ENCODE measurements around the gene ATXN1. TPM values are rescaled to one million over a fixed set of nuclear protein-coding genes. Genes with fewer than 3 reads are reported as not detected.

Gene ATXN1
- total RNA-seq, 4 donors from 2014 or later, result 16.3 to 52.2 (median 25.7) TPM

DNA sequence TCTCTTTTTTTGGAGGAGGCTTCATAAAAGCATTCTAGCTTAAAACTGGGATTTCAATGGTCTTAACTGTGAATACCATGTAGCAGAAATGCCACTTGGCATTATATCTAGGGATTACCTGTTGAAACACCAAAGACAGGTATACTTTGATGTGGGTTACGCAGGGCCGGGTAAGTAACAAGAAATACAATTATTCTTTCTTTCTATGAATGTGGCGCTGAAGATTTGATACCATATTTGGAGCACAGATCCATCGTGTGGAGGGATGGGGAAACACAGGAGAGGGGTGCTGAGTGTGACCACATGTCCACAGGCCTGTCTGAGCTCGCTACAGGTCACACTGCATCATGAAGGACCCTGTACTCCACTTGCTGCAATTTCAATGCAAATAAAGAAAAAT is 265.1 kb downstream of the ATXN1 start:
- intact Hi-C loops (cut with DNase I; ENCODE audit: low total_unique reads), result no loop called here
- H3K4me3 ChIP-seq (ENCODE audit: low read depth, poor library complexity, severe bottlenecking), result no peak overlapping the region
- 79 to 83% methylated on average over 5 of the region's 5 CpGs for WGBS, 2 donors
- TF ChIP-seq POLR2A (IDR thresholded peaks at IDR 0.05), result no peak
- TF ChIP-seq, protein P1, sequence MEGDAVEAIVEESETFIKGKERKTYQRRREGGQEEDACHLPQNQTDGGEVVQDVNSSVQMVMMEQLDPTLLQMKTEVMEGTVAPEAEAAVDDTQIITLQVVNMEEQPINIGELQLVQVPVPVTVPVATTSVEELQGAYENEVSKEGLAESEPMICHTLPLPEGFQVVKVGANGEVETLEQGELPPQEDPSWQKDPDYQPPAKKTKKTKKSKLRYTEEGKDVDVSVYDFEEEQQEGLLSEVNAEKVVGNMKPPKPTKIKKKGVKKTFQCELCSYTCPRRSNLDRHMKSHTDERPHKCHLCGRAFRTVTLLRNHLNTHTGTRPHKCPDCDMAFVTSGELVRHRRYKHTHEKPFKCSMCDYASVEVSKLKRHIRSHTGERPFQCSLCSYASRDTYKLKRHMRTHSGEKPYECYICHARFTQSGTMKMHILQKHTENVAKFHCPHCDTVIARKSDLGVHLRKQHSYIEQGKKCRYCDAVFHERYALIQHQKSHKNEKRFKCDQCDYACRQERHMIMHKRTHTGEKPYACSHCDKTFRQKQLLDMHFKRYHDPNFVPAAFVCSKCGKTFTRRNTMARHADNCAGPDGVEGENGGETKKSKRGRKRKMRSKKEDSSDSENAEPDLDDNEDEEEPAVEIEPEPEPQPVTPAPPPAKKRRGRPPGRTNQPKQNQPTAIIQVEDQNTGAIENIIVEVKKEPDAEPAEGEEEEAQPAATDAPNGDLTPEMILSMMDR (IDR thresholded peaks at IDR 0.05), result no peak
- no peak for DNase-seq (ENCODE audit: low spot score in 2 of 2)

DNA sequence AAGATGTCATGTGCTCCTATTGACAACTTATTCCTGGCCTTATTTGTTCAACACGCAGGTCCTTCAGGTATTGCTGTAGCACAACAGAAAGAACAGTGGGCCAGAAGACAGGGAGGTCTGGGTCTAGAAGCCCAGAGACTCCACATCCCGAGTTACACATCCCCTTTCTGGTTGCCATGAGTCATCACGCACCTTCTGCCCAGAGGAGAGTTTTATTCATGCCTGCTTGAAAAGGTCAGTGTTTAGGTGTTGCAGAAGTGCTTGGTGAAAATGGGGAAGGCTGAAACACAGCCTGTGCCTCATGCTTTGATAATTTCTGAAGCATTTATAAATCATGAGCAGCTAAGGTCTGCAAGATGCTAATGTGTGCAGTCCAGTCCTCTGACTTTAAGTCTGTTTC is 266.5 kb downstream of the ATXN1 start:
- no peak overlapping the region for H3K4me3 ChIP-seq (ENCODE audit: low read depth, poor library complexity, severe bottlenecking)
- intact Hi-C loops (cut with DNase I; ENCODE audit: low total_unique reads), result no loop called here
- TF ChIP-seq, protein P1 (IDR thresholded peaks at IDR 0.05), result no peak
- no peak for TF ChIP-seq POLR2A (IDR thresholded peaks at IDR 0.05)
- WGBS, 2 donors, result 65 to 78% methylated on average over 3 of the region's 3 CpGs
- no peak for DNase-seq (ENCODE audit: low spot score in 2 of 2)

GRCh38 chr6:16493802-16494201 is 267.5 kb downstream of the ATXN1 start:
- no peak for DNase-seq (ENCODE audit: low spot score in 2 of 2)
- TF ChIP-seq, protein P1 (IDR thresholded peaks at IDR 0.05), result no peak
- TF ChIP-seq POLR2A (IDR thresholded peaks at IDR 0.05), result no peak
- H3K4me3 ChIP-seq (ENCODE audit: low read depth, poor library complexity, severe bottlenecking), result no peak overlapping the region
- intact Hi-C loops (cut with DNase I; ENCODE audit: low total_unique reads), result no loop called here

GRCh38 chr6:16493112-16493511 is 268.1 kb downstream of the ATXN1 start:
- no peak for TF ChIP-seq POLR2A (IDR thresholded peaks at IDR 0.05)
- TF ChIP-seq, protein P1 (IDR thresholded peaks at IDR 0.05), result no peak
- no peak overlapping the region for H3K4me3 ChIP-seq (ENCODE audit: low read depth, poor library complexity, severe bottlenecking)
- WGBS, 2 donors, result 87 to 89% methylated on average over 5 of the region's 5 CpGs
- intact Hi-C loops (cut with DNase I; ENCODE audit: low total_unique reads), result no loop called here
- no peak for DNase-seq (ENCODE audit: low spot score in 2 of 2)

DNA sequence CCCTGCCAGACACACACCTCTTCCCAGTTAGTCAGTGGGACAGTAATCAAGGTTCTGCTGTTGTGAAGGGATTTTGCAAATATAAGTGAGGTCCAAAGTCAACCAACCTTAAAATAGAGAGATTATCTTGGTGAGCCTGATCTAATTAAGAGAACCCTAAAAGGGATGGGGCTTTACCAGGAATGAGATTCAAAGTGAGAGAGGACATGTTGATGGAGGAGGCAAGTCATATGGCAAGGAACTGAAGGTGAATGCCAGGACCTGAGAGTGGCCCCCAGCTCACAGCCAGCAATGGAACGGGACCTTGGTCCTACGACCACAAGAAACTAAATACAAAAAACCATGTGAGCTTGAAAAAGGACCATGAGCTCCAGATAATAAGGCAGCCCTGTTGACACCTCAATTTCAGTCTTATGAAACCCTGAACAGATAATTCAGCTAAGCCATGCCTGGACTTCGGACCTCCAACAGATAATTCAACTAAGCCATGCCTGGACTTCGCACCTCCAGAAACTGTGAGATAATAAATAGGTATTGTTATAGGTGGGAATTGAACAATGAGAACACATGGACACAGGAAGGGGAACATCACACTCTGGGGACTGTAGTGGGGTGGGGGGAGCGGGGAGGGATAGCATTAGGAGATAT is 269.5 kb downstream of the ATXN1 start:
- WGBS, 2 donors, result 93 to 99% methylated on average over 5 of the region's 5 CpGs
- DNase-seq (ENCODE audit: low spot score in 2 of 2), result no peak
- no peak overlapping the region for H3K4me3 ChIP-seq (ENCODE audit: low read depth, poor library complexity, severe bottlenecking)
- TF ChIP-seq, protein P1 (IDR thresholded peaks at IDR 0.05), result no peak
- TF ChIP-seq POLR2A (IDR thresholded peaks at IDR 0.05), result no peak
- intact Hi-C loops (cut with DNase I; ENCODE audit: low total_unique reads), result no loop called here

GRCh38 chr6:16490616-16491015 is 270.6 kb downstream of the ATXN1 start:
- no peak for DNase-seq (ENCODE audit: low spot score in 2 of 2)
- H3K4me3 ChIP-seq (ENCODE audit: low read depth, poor library complexity, severe bottlenecking), result no peak overlapping the region
- TF ChIP-seq, protein P1 (IDR thresholded peaks at IDR 0.05), result no peak
- no peak for TF ChIP-seq POLR2A (IDR thresholded peaks at IDR 0.05)
- intact Hi-C loops (cut with DNase I; ENCODE audit: low total_unique reads), result no loop called here
- 77 to 87% methylated on average over 2 of the region's 2 CpGs for WGBS, 2 donors

Data from lower leg skin (tissue), 4 donors.